Hematopoietic multipotent progenitor cell treated with erythropoietin and hydrocortisone succinate and interleukin-3 and kit ligand, for 15 days (in vitro differentiated cells): Measurements from ENCODE around the gene ZFP69B.
"Not testable (repeated sequence)": the region's sequence is repeated elsewhere in the genome, so short reads cannot be mapped to it uniquely, and the experiment has no call there.

Experiments used
- DNase-seq: peaks from one replicate; pipeline ENCODE4 v3.0.0-alpha.2; 2015; ENCODE audit warnings: low spot score

Gene ZFP69B

GRCh38 chr1:40435876-40436275 lies 14.4 kb upstream of the ZFP69B start:
- DNase-seq: no peak

GRCh38 chr1:40438391-40439015 lies 11.8 kb upstream of the ZFP69B start:
- peak; percentile 36 for DNase-seq

GRCh38 chr1:40439247-40439646 lies 11.0 kb upstream of the ZFP69B start:
- DNase-seq: no peak

- no peak for DNase-seq
Observed at GRCh38 chr1:40450495-40451237, 390 bp downstream of the ZFP69B start.

DNA sequence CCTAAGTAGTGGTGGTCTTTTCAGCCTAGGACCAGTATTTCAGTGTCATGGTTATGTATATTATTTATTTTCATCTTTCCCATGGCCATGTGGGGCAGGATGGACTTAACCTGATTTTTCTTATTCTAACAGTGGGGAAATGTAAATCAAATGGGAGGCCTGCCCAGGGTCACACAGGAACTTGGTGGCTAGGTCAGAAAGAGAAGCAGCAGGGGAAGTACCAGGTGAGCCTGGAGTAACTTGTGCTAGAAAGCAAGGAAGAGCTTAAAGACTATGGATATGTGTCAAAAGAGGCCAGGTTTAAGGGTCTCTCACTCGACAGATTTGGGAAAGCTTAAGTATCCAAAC lies 936 bp downstream of the ZFP69B start:
- DNase-seq: no peak

- no peak for DNase-seq
Observed at GRCh38 chr1:40454873-40455272, 4.6 kb downstream of the ZFP69B start.

DNA sequence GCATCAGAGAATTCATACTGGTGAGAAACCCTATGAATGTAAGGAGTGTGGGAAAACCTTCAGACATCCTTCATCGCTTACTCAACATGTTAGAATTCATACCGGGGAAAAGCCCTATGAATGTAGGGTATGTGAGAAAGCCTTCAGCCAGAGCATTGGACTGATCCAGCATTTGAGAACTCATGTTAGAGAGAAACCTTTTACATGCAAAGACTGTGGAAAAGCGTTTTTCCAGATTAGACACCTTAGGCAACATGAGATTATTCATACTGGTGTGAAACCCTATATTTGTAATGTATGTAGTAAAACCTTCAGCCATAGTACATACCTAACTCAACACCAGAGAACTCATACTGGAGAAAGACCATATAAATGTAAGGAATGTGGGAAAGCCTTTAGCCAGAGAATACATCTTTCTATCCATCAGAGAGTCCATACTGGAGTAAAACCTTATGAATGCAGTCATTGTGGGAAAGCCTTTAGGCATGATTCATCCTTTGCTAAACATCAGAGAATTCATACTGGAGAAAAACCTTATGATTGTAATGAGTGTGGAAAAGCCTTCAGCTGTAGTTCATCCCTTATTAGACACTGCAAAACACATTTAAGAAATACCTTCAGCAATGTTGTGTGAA lies 12.8 kb downstream of the ZFP69B start:
- DNase-seq: no peak

DNA sequence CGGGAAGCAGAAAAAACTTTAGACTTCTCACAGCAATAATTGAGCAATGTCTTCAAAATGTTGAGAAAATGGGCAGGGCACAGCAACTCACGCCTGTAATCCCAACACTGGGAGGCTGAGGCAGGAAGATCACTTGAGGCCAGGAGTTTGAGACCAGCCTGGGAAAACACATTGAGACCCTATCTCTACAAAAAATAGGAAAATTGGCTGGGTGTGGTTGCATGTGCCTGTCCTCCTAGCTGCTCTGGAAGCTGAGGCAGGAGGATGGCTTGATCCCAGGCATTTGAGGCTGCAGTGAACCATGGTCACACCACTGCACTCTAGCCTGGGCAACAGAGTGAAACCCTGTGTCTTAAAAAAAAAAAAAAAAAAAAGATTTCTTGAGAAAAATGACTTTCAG lies 19.1 kb downstream of the ZFP69B start:
- no peak for DNase-seq

DNA sequence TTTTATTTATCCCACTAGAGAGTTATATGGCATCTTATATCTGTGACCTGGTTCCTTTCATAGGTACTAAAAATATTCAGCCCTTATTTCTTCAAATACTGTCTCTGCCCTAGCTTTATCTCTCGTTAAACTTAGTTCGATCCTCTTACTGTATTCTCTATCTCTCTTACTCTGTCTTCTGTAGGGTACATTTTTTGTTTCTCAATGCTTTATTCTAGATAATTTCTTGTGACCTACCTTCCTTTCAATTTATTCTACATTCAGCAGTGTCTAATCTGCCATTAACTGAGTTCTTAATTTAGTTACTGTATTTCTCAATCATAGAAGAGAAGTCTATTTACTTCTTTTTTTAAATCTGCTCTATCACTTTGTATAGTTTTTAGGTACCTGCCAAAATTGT lies 25.0 kb downstream of the ZFP69B start:
- no peak for DNase-seq

- DNase-seq: peak; percentile 53
Observed at GRCh38 chr1:40476924-40477677, 26.8 kb downstream of the ZFP69B start, which contains the start of gene ZFP69. Gene ZFP69, plus strand, starts transcription at chr1:40477290. Its CDS starts 2,072 bp downstream, at chr1:40479362.

GRCh38 chr1:40477678-40478053 lies 27.4 kb downstream of the ZFP69B start:
- peak; percentile 6 for DNase-seq

GRCh38 chr1:40478276-40478675 lies 28.0 kb downstream of the ZFP69B start:
- DNase-seq: no peak

- no peak for DNase-seq
Observed at GRCh38 chr1:40479156-40479555, 28.9 kb downstream of the ZFP69B start.

- no peak for DNase-seq
Observed at GRCh38 chr1:40495315-40495903, 45.1 kb downstream of the ZFP69B start.

DNA sequence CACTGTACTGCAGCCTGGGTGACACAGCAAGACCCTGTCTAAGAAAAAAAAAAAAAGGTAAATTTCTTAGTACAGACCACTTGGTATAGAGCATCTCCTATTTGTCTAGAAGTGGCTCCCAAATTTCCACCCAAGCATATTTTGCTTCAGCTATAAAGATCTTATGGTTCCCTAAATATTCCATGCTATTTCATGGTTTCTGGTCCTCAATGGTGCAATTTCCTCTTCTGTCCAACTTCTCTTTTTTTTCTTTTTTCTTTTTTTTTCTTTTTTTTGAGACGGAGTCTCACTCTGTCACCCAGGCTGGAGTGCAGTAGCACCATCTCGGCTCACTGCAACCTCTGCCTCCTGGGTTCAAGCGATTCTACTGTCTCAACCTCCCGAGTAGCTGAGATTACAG lies 52.4 kb downstream of the ZFP69B start:
- not testable (repeated sequence) for DNase-seq

DNA sequence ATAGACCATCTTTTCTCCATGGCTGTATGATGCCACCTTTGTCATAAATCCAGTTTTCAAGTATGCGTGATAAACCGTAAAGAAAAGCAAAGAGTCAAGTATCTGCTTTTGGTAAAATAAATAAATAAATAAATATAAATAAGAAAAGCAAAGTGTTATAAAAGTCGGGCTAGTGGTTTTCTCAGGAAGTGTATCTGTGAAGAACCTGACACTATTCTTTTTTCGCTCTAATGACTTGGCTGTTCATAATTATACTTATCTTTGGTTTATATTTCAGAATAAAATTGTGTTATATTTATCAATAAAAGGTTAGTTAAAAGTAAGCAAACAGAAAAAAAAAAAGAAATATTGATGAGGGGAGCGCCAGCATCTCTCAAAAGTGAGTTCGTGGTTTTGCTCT lies 57.7 kb downstream of the ZFP69B start:
- DNase-seq: no peak

DNA sequence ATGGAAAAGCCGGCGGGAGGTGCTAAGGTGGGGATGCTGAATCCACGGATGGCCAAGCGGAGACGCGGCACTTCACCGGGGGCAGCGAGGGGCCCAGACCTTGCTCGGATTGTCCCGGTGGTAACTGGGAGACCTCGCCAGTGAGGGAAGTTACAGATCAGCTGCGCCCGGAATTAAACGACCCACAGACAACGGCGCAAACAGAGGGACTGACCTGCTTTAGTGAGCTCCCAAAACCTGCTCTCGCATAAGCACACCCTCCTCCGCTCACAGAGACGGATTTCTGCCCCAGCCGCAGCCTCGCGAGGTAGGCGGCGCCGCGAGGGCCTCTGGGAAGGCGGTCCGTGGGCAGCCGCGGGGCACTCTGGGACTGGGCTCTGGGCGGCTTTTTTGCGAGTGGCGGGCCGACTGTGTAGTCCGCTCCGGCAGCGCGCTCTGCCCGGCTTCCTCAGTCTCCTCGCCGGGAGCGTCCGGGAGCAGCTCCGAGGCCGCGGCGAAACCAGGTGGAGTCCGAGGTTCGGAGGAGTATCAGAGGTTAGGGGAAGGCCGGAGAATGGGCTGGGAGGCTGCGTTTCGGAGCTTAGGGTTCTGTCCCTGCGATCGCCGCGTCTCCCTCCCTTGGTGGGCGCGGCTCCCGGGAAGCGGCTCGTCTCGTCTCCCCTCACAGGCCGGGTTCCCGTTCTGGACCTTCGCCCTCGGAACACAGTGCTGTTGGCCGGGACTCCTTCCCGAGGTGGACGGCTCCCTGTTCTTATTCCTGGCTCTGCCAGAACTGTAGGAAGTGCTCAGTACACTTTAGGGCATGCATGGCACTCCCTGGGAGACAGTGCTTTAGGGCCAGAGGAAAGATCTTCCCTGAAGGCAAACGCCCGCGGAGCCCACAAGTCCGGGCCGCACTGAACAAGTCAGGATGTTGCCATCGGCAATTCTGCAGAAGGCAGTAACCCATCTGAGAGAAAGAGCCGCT lies 58.4 kb downstream of the ZFP69B start, which contains the start of gene EXO5:
EXO5 (plus strand) TSS at position 393 of the 967 bp plus-strand sequence. CDS start 5,778 bp downstream, outside the sequence.
- peak; percentile 67 for DNase-seq
